ENCODE measurements around the gene RARA.

The RARA gene

GRCh38 chr17:40327735-40328385, 18.9 kb downstream of the RARA start:
- FAIRE-seq (no peak), DNase-seq (ENCODE audit: low spot score) (no peak)

GRCh38 chr17:40328386-40328766, 19.4 kb downstream of the RARA start:
- FAIRE-seq (no peak), DNase-seq (ENCODE audit: low spot score) (no peak)

- FAIRE-seq: peak; percentile 44
- peak; percentile 34 for DNase-seq (ENCODE audit: low spot score)
Measured at GRCh38 chr17:40329839-40330794, 21.1 kb downstream of the RARA start.

GRCh38 chr17:40330850-40331470, 22.0 kb downstream of the RARA start:
- DNase-seq (ENCODE audit: low spot score): no peak
- no peak for FAIRE-seq

- peak; percentile 74 for FAIRE-seq
- DNase-seq (ENCODE audit: low spot score): peak; percentile 75
Measured at GRCh38 chr17:40331743-40332641, 23.0 kb downstream of the RARA start.

- no peak for FAIRE-seq
Measured at GRCh38 chr17:40333781-40334448, 24.9 kb downstream of the RARA start.

GRCh38 chr17:40335620-40336019, 26.6 kb downstream of the RARA start:
- FAIRE-seq: no peak
- no peak for DNase-seq (ENCODE audit: low spot score)

More at GRCh38 chr17:40333781-40334448, 24.9 kb downstream of the RARA start:
- DNase-seq (ENCODE audit: low spot score): no peak

- DNase-seq (ENCODE audit: low spot score) (no peak), FAIRE-seq (no peak)
Measured at GRCh38 chr17:40337351-40337750, 28.4 kb downstream of the RARA start.

GRCh38 chr17:40338058-40338457, 29.1 kb downstream of the RARA start:
- no peak for FAIRE-seq
- no peak for DNase-seq (ENCODE audit: low spot score)

GRCh38 chr17:40338941-40339649, 30.1 kb downstream of the RARA start:
- no peak for DNase-seq (ENCODE audit: low spot score)
- FAIRE-seq: no peak

- no peak for FAIRE-seq
Measured at GRCh38 chr17:40340327-40340726, 31.3 kb downstream of the RARA start.

GRCh38 chr17:40340880-40341807, 32.2 kb downstream of the RARA start:
- DNase-seq (ENCODE audit: low spot score): no peak
- no peak for FAIRE-seq

More at GRCh38 chr17:40340327-40340726, 31.3 kb downstream of the RARA start:
- no peak for DNase-seq (ENCODE audit: low spot score)

GRCh38 chr17:40341808-40342503, 33.0 kb downstream of the RARA start:
- no peak for DNase-seq (ENCODE audit: low spot score)
- FAIRE-seq: no peak

- FAIRE-seq: no peak
- no peak for DNase-seq (ENCODE audit: low spot score)
Measured at GRCh38 chr17:40342504-40343218, 33.7 kb downstream of the RARA start.

GRCh38 chr17:40343219-40344119, 34.5 kb downstream of the RARA start:
- DNase-seq (ENCODE audit: low spot score): no peak
- FAIRE-seq: no peak

GRCh38 chr17:40344421-40345160, 35.6 kb downstream of the RARA start:
- DNase-seq (ENCODE audit: low spot score) (no peak), FAIRE-seq (no peak)
